Measurements from ENCODE around the gene MRPL37. TPM values are rescaled to one million over a fixed set of nuclear protein-coding genes. Genes with fewer than 3 reads are reported as not detected.
A peak's percentile ranks its signal among the peaks of the same experiment; 100 is the strongest.

Gene MRPL37
- total RNA-seq, 4 donors from 2014 or later, result 91.6 to 141 (median 121) TPM

- DNase-seq, result no peak
- H3K27ac ChIP-seq, result no peak overlapping the region
- intact Hi-C loops (cut with DNase I; ENCODE audit: low total_unique reads), result no loop called here
- in situ Hi-C loops (cut with MboI; ENCODE audit: low sequenced_read_pairs in 4 of 4), result no loop called here
- no peaks in the 10 kb centered on the region for H3K36me3 ChIP-seq
- peaks cover 8 to 15% of the 10 kb centered on the region in 2 donors for H3K4me1 ChIP-seq
- H3K4me3 ChIP-seq, result no peak overlapping the region
- TF ChIP-seq POLR2A (IDR thresholded peaks at IDR 0.05) (no peak), CTCF (IDR thresholded peaks at IDR 0.05 in 4 of 5, conservative IDR thresholded peaks at IDR 0.05 in 1 of 5) (no peak)
- no peak for ATAC-seq
- H3K27me3 ChIP-seq, result no peaks in the 10 kb centered on the region
- H3K9me3 ChIP-seq, result no peaks in the 10 kb centered on the region
These were observed 41.9 kb upstream of the MRPL37 start for GRCh38 chr1:54158071-54158470.

- intact Hi-C loops (cut with DNase I; ENCODE audit: low total_unique reads), result no loop called here
- no peaks in the 10 kb centered on the region for H3K27me3 ChIP-seq
- ATAC-seq (no peak), DNase-seq (no peak)
- no peaks in the 10 kb centered on the region for H3K36me3 ChIP-seq
- H3K9me3 ChIP-seq, result no peaks in the 10 kb centered on the region
- in situ Hi-C loops (cut with MboI; ENCODE audit: low sequenced_read_pairs in 4 of 4), result no loop called here
- no peak overlapping the region for H3K4me3 ChIP-seq
- no peaks in the 10 kb centered on the region for H3K4me1 ChIP-seq
- no peak for TF ChIP-seq POLR2A (IDR thresholded peaks at IDR 0.05)
- TF ChIP-seq CTCF (IDR thresholded peaks at IDR 0.05 in 4 of 5, conservative IDR thresholded peaks at IDR 0.05 in 1 of 5), result no peak
- no peak overlapping the region for H3K27ac ChIP-seq
These were observed 40.1 kb upstream of the MRPL37 start for GRCh38 chr1:54159733-54160316.

GRCh38 chr1:54160351-54160750 is 39.6 kb upstream of the MRPL37 start:
- intact Hi-C loops (cut with DNase I; ENCODE audit: low total_unique reads) (no loop called here), in situ Hi-C loops (cut with MboI; ENCODE audit: low sequenced_read_pairs in 4 of 4) (no loop called here)
- H3K27me3 ChIP-seq, result no peaks in the 10 kb centered on the region
- no peak overlapping the region for H3K27ac ChIP-seq
- H3K4me3 ChIP-seq, result no peak overlapping the region
- no peak for TF ChIP-seq CTCF (IDR thresholded peaks at IDR 0.05 in 4 of 5, conservative IDR thresholded peaks at IDR 0.05 in 1 of 5)
- TF ChIP-seq POLR2A (IDR thresholded peaks at IDR 0.05), result no peak
- no peaks in the 10 kb centered on the region for H3K36me3 ChIP-seq
- peak in 1 of 2 donors; percentile 25 for ATAC-seq
- H3K9me3 ChIP-seq, result no peaks in the 10 kb centered on the region
- DNase-seq, result no peak
- H3K4me1 ChIP-seq, result no peaks in the 10 kb centered on the region

GRCh38 chr1:54161495-54162168 is 38.3 kb upstream of the MRPL37 start:
- no peak overlapping the region for H3K27ac ChIP-seq
- in situ Hi-C loops (cut with MboI; ENCODE audit: low sequenced_read_pairs in 4 of 4), result no loop called here
- ATAC-seq (no peak), DNase-seq (no peak)
- no peaks in the 10 kb centered on the region for H3K36me3 ChIP-seq
- no peaks in the 10 kb centered on the region for H3K4me1 ChIP-seq
- TF ChIP-seq POLR2A (IDR thresholded peaks at IDR 0.05), result no peak
- TF ChIP-seq CTCF (IDR thresholded peaks at IDR 0.05 in 4 of 5, conservative IDR thresholded peaks at IDR 0.05 in 1 of 5), result no peak
- no peaks in the 10 kb centered on the region for H3K27me3 ChIP-seq
- H3K9me3 ChIP-seq, result no peaks in the 10 kb centered on the region
- no peak overlapping the region for H3K4me3 ChIP-seq
- intact Hi-C loops (cut with DNase I; ENCODE audit: low total_unique reads), result no loop called here

Measured in gastrocnemius medialis (tissue), 4 donors.